Hepatocyte (in vitro differentiated cells): ENCODE measurements around the gene SCGB3A1. TPM values are rescaled to one million over a fixed set of nuclear protein-coding genes. Genes with fewer than 3 reads are reported as not detected.

Experiments used
- DNase-seq: peaks from one replicate; pipeline ENCODE4 v3.0.0-alpha.2; 2016; ENCODE audit warnings: low spot score
- H2AFZ ChIP-seq: fragments of 200-600 bp; sonication (generic); 2 replicates; pipeline ENCODE4 v1.6.0; 2016; ENCODE audit warnings: antibody characterized with exemption, mild to moderate bottlenecking
- H3K27ac ChIP-seq: fragments of 200-600 bp; sonication (generic); 2 replicates; pipeline ENCODE4 v1.5.1; 2016; ENCODE audit warnings: mild to moderate bottlenecking
- H3K27me3 ChIP-seq: fragments of 200-600 bp; sonication (generic); 2 replicates; pipeline ENCODE4 v1.6.1; 2016
- H3K36me3 ChIP-seq: fragments of 200-600 bp; sonication (generic); replicated peaks from 2 replicates; pipeline ENCODE4 v1.5.1; 2016; ENCODE audit warnings: low read depth; ENCODE audit not compliant: insufficient read depth
- H3K4me1 ChIP-seq: fragments of 200-600 bp; sonication (generic); 2 replicates; pipeline ENCODE4 v1.5.1; 2016; ENCODE audit warnings: mild to moderate bottlenecking, moderate library complexity; ENCODE audit not compliant: insufficient read depth
- H3K4me2 ChIP-seq: fragments of 200-600 bp; sonication (generic); 2 replicates; pipeline ENCODE4 v1.6.0; 2016
- H3K4me3 ChIP-seq: fragments of 200-600 bp; sonication (generic); 2 replicates; pipeline ENCODE4 v1.5.1; 2016; ENCODE audit warnings: mild to moderate bottlenecking
- H3K79me2 ChIP-seq: fragments of 200-600 bp; sonication (generic); 2 replicates; pipeline ENCODE4 v1.6.0; 2017; ENCODE audit warnings: mild to moderate bottlenecking
- H3K9me2 ChIP-seq: fragments of 200-600 bp; sonication (generic); replicated peaks from 2 replicates; pipeline ENCODE4 v1.6.0; 2017; ENCODE audit warnings: mild to moderate bottlenecking; ENCODE audit not compliant: insufficient read depth
- H3K9me3 ChIP-seq: fragments of 200-600 bp; sonication (generic); 2 replicates; pipeline ENCODE4 v1.5.1; 2016; ENCODE audit warnings: low read depth, mild to moderate bottlenecking
- H4K20me1 ChIP-seq: fragments of 200-600 bp; sonication (generic); 2 replicates; pipeline ENCODE4 v1.6.0; 2016; ENCODE audit warnings: mild to moderate bottlenecking; ENCODE audit not compliant: insufficient read depth, poor library complexity, severe bottlenecking
- EZH2 ChIP-seq: fragments of 200-600 bp; sonication (generic); IDR thresholded peaks from 2 replicates; pipeline ENCODE4 v1.6.1; 2016; ENCODE audit warnings: antibody characterized with exemption, mild to moderate bottlenecking, borderline replicate concordance
- EZH2phosphoT487 ChIP-seq: fragments of 200-600 bp; sonication (generic); IDR thresholded peaks from one replicate; pipeline ENCODE4 v1.6.1; 2018; ENCODE audit warnings: antibody characterized with exemption, mild to moderate bottlenecking, low read depth, moderate library complexity; ENCODE audit not compliant: unreplicated experiment, severe bottlenecking
- WGBS: methylation state at CpG from one replicate; pipeline ENCODE4 v1.1.6; 2016; ENCODE audit warnings: low lambda C conversion rate; ENCODE audit errors: missing lambda C conversion rate; 5-methylcytosine and 5-hydroxymethylcytosine counted together
- polyA plus RNA-seq: library from polyadenylated mRNA; unstranded; fragments of >200 nt; fragmentation: Nextera tagmentation; extraction: Ambion mirVana; gene quantifications from 2 replicates; pipeline ENCODE4 v1.2.1, GENCODE V29; 2016
- total RNA-seq: library from RNA; depleted of rRNA; stranded (reverse); fragments of >200 nt; gene quantifications from 2 replicates; pipeline ENCODE4 v1.2.3, GENCODE V29; 2014
- TF ChIP-seq, protein P1 (sequence below): fragments of 200-600 bp; sonication (generic); IDR thresholded peaks from 2 replicates; pipeline ENCODE4 v1.5.1; 2016; ENCODE audit warnings: antibody characterized with exemption, mild to moderate bottlenecking; ENCODE audit not compliant: poor library complexity

The SCGB3A1 gene
- total and polyA plus RNA-seq, 2 experiments from 2014 or later = not detected

DNA sequence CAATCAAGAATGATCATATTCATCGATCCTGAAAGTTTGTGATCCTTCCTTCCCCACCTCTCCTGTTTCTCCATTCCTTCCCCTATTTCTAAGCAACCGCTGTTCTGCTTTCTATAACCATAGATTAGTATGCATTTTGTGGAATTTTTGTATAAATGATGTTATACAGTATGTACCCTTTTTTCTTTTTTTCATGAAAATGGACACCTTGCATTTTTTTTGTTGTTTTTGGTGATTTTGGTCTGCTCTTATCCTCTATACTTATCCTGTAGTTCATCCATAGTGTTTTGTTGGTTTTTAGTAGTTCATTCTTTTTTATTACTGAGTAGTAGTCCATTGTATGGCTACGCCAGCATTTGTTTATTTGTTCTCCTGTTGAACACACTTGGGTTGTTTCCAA, 46.1 kb downstream of the SCGB3A1 start:
- WGBS = 96% methylated on average over 3 of the region's 3 CpGs
- H3K27me3 ChIP-seq = no peaks in the 10 kb centered on the region
- TF ChIP-seq EZH2 (no peak), EZH2phosphoT487 (no peak)
- TF ChIP-seq, protein P1, sequence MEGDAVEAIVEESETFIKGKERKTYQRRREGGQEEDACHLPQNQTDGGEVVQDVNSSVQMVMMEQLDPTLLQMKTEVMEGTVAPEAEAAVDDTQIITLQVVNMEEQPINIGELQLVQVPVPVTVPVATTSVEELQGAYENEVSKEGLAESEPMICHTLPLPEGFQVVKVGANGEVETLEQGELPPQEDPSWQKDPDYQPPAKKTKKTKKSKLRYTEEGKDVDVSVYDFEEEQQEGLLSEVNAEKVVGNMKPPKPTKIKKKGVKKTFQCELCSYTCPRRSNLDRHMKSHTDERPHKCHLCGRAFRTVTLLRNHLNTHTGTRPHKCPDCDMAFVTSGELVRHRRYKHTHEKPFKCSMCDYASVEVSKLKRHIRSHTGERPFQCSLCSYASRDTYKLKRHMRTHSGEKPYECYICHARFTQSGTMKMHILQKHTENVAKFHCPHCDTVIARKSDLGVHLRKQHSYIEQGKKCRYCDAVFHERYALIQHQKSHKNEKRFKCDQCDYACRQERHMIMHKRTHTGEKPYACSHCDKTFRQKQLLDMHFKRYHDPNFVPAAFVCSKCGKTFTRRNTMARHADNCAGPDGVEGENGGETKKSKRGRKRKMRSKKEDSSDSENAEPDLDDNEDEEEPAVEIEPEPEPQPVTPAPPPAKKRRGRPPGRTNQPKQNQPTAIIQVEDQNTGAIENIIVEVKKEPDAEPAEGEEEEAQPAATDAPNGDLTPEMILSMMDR = no peak
- DNase-seq = no peak
- H4K20me1 ChIP-seq = peaks cover 5% of the 10 kb centered on the region
- no peak overlapping the region for H3K4me3 ChIP-seq
- H3K36me3 ChIP-seq = no peaks in the 10 kb centered on the region
- H3K9me3 ChIP-seq = no peaks in the 10 kb centered on the region
- no peaks in the 10 kb centered on the region for H3K9me2 ChIP-seq
- H3K4me1 ChIP-seq = no peaks in the 10 kb centered on the region
- no peak overlapping the region for H3K4me2 ChIP-seq
- H2AFZ ChIP-seq = no peak overlapping the region
- peaks cover 92% of the 10 kb centered on the region for H3K79me2 ChIP-seq
- no peak overlapping the region for H3K27ac ChIP-seq

- no peaks in the 10 kb centered on the region for H3K4me1 ChIP-seq
- no peak overlapping the region for H3K4me2 ChIP-seq
- no peaks in the 10 kb centered on the region for H3K36me3 ChIP-seq
- no peak overlapping the region for H2AFZ ChIP-seq
- H3K4me3 ChIP-seq = no peak overlapping the region
- H3K9me3 ChIP-seq = no peaks in the 10 kb centered on the region
- no peak for DNase-seq
- no peaks in the 10 kb centered on the region for H3K9me2 ChIP-seq
- no peaks in the 10 kb centered on the region for H3K27me3 ChIP-seq
- peaks cover 95% of the 10 kb centered on the region for H3K79me2 ChIP-seq
- TF ChIP-seq, protein P1 = no peak
- TF ChIP-seq EZH2 = no peak
- peaks cover 7% of the 10 kb centered on the region for H4K20me1 ChIP-seq
- no peak overlapping the region for H3K27ac ChIP-seq
- WGBS = 96% methylated on average over 9 of the region's 9 CpGs
Measured at GRCh38 chr5:180541710-180542109, 49.6 kb downstream of the SCGB3A1 start.

Other genes starting within 250 kb of the SCGB3A1 start
- 15.9 and 25.0 TPM in 2 replicates for gene GFPT2, start 238.2 kb downstream of the SCGB3A1 start, total RNA-seq
- 44.6 and 46.6 TPM in 2 replicates for gene GFPT2, start 238.2 kb downstream of the SCGB3A1 start, polyA plus RNA-seq
- gene CNOT6, start 97.1 kb downstream of the SCGB3A1 start, total RNA-seq = 20.3 and 24.1 TPM in 2 replicates
- 9.9 and 12.0 TPM in 2 replicates for gene CNOT6, start 97.1 kb downstream of the SCGB3A1 start, polyA plus RNA-seq
- 0.90 and 2.2 TPM in 2 replicates for gene FLT4, start 58.1 kb upstream of the SCGB3A1 start, total RNA-seq
- 0.83 and 1.3 TPM in 2 replicates for gene FLT4, start 58.1 kb upstream of the SCGB3A1 start, polyA plus RNA-seq
- not detected in 2 replicates for gene OR2Y1, start 148.6 kb upstream of the SCGB3A1 start, total RNA-seq
- not detected in 2 replicates for gene OR2Y1, start 148.6 kb upstream of the SCGB3A1 start, polyA plus RNA-seq
- gene MGAT1, start 211.3 kb upstream of the SCGB3A1 start, total RNA-seq = 137 and 152 TPM in 2 replicates
- gene MGAT1, start 211.3 kb upstream of the SCGB3A1 start, polyA plus RNA-seq = 149 and 151 TPM in 2 replicates